ENCODE data around the gene ANAPC16.
"Not testable (repeated sequence)": the region's sequence is repeated elsewhere in the genome, so short reads cannot be mapped to it uniquely, and the experiment has no call there.

Gene ANAPC16

GRCh38 chr10:72265990-72266865, 50.4 kb downstream of the ANAPC16 start:
- ATAC-seq (replicated peaks) (no peak), DNase-seq (no peak)
- H3K4me1 Mint-ChIP-seq (ENCODE audit: low read depth in 2 of 2): peaks cover 20 to 23% of the 10 kb centered on the region in 2 donors
- no peaks in the 10 kb centered on the region for H3K9me3 Mint-ChIP-seq
- peaks cover 6% of the 10 kb centered on the region for H3K36me3 Mint-ChIP-seq (ENCODE audit: insufficient read depth)
- no peak overlapping the region for H3K4me3 Mint-ChIP-seq
- H3K27ac Mint-ChIP-seq: no peak overlapping the region
- H3K27me3 Mint-ChIP-seq: no peaks in the 10 kb centered on the region

- H3K4me3 Mint-ChIP-seq: no peak overlapping the region
- peaks cover 15% of the 10 kb centered on the region in 2 donors for H3K4me1 Mint-ChIP-seq (ENCODE audit: low read depth in 2 of 2)
Measured at GRCh38 chr10:72267381-72267780, 51.6 kb downstream of the ANAPC16 start.

GRCh38 chr10:72267819-72268399, 52.1 kb downstream of the ANAPC16 start:
- H3K27ac Mint-ChIP-seq: no peak overlapping the region
- no peaks in the 10 kb centered on the region for H3K9me3 Mint-ChIP-seq
- ATAC-seq (replicated peaks): no peak
- H3K36me3 Mint-ChIP-seq (ENCODE audit: insufficient read depth): peaks cover 6% of the 10 kb centered on the region
- no peak overlapping the region for H3K4me3 Mint-ChIP-seq
- peaks cover 15 to 19% of the 10 kb centered on the region in 2 donors for H3K4me1 Mint-ChIP-seq (ENCODE audit: low read depth in 2 of 2)
- DNase-seq: no peak
- H3K27me3 Mint-ChIP-seq: no peaks in the 10 kb centered on the region

More at GRCh38 chr10:72267381-72267780, 51.6 kb downstream of the ANAPC16 start:
- no peaks in the 10 kb centered on the region for H3K9me3 Mint-ChIP-seq
- DNase-seq (no peak), ATAC-seq (replicated peaks) (no peak)
- H3K36me3 Mint-ChIP-seq (ENCODE audit: insufficient read depth): peaks cover 6% of the 10 kb centered on the region
- H3K27me3 Mint-ChIP-seq: no peaks in the 10 kb centered on the region
- no peak overlapping the region for H3K27ac Mint-ChIP-seq

GRCh38 chr10:72268475-72269200, 52.8 kb downstream of the ANAPC16 start:
- not testable (repeated sequence) for H3K36me3 Mint-ChIP-seq (ENCODE audit: insufficient read depth); H3K27me3 Mint-ChIP-seq; DNase-seq; H3K4me3 Mint-ChIP-seq; H3K9me3 Mint-ChIP-seq; ATAC-seq (replicated peaks)
- H3K27ac Mint-ChIP-seq: peak overlapping the region in 1 of 2 donors; percentile 55
- peaks cover 16 to 19% of the 10 kb centered on the region in 2 donors for H3K4me1 Mint-ChIP-seq (ENCODE audit: low read depth in 2 of 2)

- Mint-ChIP-seq H3K36me3 (ENCODE audit: insufficient read depth) (peaks cover 27% of the 10 kb centered on the region), H3K27ac (peak overlapping the region in 1 of 2 donors; percentile 10), H3K4me3 (no peak overlapping the region), H3K27me3 (no peaks in the 10 kb centered on the region), H3K9me3 (no peaks in the 10 kb centered on the region), H3K4me1 (ENCODE audit: low read depth in 2 of 2) (peaks cover 23 to 29% of the 10 kb centered on the region in 2 donors)
- ATAC-seq (replicated peaks) (no peak), DNase-seq (no peak)
Measured at GRCh38 chr10:72270607-72271281, 54.9 kb downstream of the ANAPC16 start.

- DNase-seq (no peak), ATAC-seq (replicated peaks) (no peak)
- Mint-ChIP-seq H3K4me1 (ENCODE audit: low read depth in 2 of 2) (peaks cover 36 to 43% of the 10 kb centered on the region in 2 donors), H3K4me3 (peak overlapping the region; percentile 99 to 100), H3K9me3 (no peaks in the 10 kb centered on the region), H3K27ac (peak overlapping the region; percentile 93 to 98), H3K27me3 (no peaks in the 10 kb centered on the region), H3K36me3 (ENCODE audit: insufficient read depth) (peaks cover 40% of the 10 kb centered on the region)
Measured at GRCh38 chr10:72272689-72273409, 57.0 kb downstream of the ANAPC16 start.

- peak; percentile 92 for ATAC-seq (replicated peaks)
- Mint-ChIP-seq H3K9me3 (no peaks in the 10 kb centered on the region), H3K27ac (peak within 1 kb of the TSS; percentile 93 to 98), H3K27me3 (no peaks in the 10 kb centered on the region), H3K4me1 (ENCODE audit: low read depth in 2 of 2) (peaks cover 41 to 48% of the 10 kb centered on the region in 2 donors), H3K36me3 (ENCODE audit: insufficient read depth) (peaks cover 40% of the 10 kb centered on the region), H3K4me3 (peak within 1 kb of the TSS; percentile 99 to 100)
- DNase-seq: peak; percentile 94 to 97 (median 96)
Measured at GRCh38 chr10:72273410-72274212, 57.8 kb downstream of the ANAPC16 start, which contains the start of gene DDIT4. Gene DDIT4 (plus strand): TSS chr10:72273924. CDS start chr10:72274217, 293 bp downstream.

- Mint-ChIP-seq H3K4me3 (peak overlapping the region; percentile 99 to 100), H3K9me3 (no peaks in the 10 kb centered on the region), H3K27ac (peak overlapping the region; percentile 93 to 98), H3K27me3 (no peaks in the 10 kb centered on the region), H3K36me3 (ENCODE audit: insufficient read depth) (peaks cover 40% of the 10 kb centered on the region), H3K4me1 (ENCODE audit: low read depth in 2 of 2) (peaks cover 42 to 48% of the 10 kb centered on the region in 2 donors)
- DNase-seq: no peak
- ATAC-seq (replicated peaks): peak; percentile 3
Measured at GRCh38 chr10:72274213-72274729, 58.5 kb downstream of the ANAPC16 start.

GRCh38 chr10:72274730-72275350, 59.0 kb downstream of the ANAPC16 start:
- ATAC-seq (replicated peaks) (peak; percentile 19), DNase-seq (peak; percentile 64 to 69 (median 68))
- Mint-ChIP-seq H3K36me3 (ENCODE audit: insufficient read depth) (peaks cover 40% of the 10 kb centered on the region), H3K9me3 (no peaks in the 10 kb centered on the region), H3K27ac (peak overlapping the region; percentile 93 to 98), H3K27me3 (no peaks in the 10 kb centered on the region), H3K4me1 (ENCODE audit: low read depth in 2 of 2) (peaks cover 42 to 49% of the 10 kb centered on the region in 2 donors), H3K4me3 (peak overlapping the region; percentile 99 to 100)

GRCh38 chr10:72275351-72276012, 59.7 kb downstream of the ANAPC16 start:
- H3K27me3 Mint-ChIP-seq: no peaks in the 10 kb centered on the region
- no peak for ATAC-seq (replicated peaks)
- H3K4me1 Mint-ChIP-seq (ENCODE audit: low read depth in 2 of 2): peaks cover 36 to 50% of the 10 kb centered on the region in 2 donors
- peaks cover 40% of the 10 kb centered on the region for H3K36me3 Mint-ChIP-seq (ENCODE audit: insufficient read depth)
- DNase-seq: no peak
- H3K9me3 Mint-ChIP-seq: no peaks in the 10 kb centered on the region
- H3K4me3 Mint-ChIP-seq: peak overlapping the region; percentile 99 to 100
- peak overlapping the region; percentile 93 to 98 for H3K27ac Mint-ChIP-seq

- H3K36me3 Mint-ChIP-seq (ENCODE audit: insufficient read depth): peaks cover 40% of the 10 kb centered on the region
- ATAC-seq (replicated peaks) (no peak), DNase-seq (no peak)
- peak overlapping the region; percentile 99 to 100 for H3K4me3 Mint-ChIP-seq
- H3K27ac Mint-ChIP-seq: peak overlapping the region; percentile 93 to 98
- H3K27me3 Mint-ChIP-seq: no peaks in the 10 kb centered on the region
- H3K9me3 Mint-ChIP-seq: no peaks in the 10 kb centered on the region
- peaks cover 35 to 48% of the 10 kb centered on the region in 2 donors for H3K4me1 Mint-ChIP-seq (ENCODE audit: low read depth in 2 of 2)
Measured at GRCh38 chr10:72276013-72276387, 60.2 kb downstream of the ANAPC16 start.
